ENCODE data around the gene TBXAS1.
"Not testable (repeated sequence)": the region's sequence is repeated elsewhere in the genome, so short reads cannot be mapped to it uniquely, and the experiment has no call there.

TBXAS1 gene

DNA sequence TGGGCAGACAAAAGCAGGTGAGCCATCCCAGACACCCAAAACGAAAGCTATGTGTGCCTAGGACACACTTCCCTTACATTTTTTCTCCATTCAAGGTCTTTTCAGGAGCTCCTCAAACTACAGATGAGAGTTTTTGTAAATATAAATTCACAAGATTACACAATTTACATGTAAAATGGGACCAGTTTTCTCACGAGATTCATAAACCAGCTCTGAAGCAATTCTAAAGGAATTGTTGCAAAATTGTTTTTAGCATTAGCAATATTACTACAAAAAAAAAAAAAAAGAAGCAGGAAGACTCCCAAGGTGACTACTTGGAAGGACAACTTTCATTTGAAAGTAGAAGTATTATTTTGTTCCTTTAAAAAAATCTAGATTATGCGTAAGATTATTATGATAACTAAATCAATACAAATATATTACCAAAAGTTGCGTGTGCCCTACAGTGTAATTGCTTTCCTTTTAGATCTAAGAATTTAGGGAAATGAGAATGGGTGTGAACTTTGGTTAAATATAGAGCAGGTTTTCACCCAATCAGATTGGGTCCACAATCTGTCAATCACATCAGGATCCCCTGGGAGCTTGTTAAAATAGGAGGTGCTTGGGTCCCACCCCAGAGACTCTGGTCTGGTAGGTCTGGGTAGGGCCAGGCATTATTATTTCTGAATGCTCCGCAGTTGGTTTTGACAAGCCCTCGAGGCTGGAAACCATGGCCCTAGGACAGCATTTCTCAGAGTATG, 72.2 kb downstream of the TBXAS1 start:
- Mint-ChIP-seq H3K4me1 (peaks cover 35% of the 10 kb centered on the region), H3K36me3 (peaks cover 11% of the 10 kb centered on the region), H3K4me3 (no peak overlapping the region), H3K9me3 (peaks cover 6% of the 10 kb centered on the region), H3K27me3 (no peaks in the 10 kb centered on the region), H3K27ac (no peak overlapping the region)
- ATAC-seq = peak; percentile 83

DNA sequence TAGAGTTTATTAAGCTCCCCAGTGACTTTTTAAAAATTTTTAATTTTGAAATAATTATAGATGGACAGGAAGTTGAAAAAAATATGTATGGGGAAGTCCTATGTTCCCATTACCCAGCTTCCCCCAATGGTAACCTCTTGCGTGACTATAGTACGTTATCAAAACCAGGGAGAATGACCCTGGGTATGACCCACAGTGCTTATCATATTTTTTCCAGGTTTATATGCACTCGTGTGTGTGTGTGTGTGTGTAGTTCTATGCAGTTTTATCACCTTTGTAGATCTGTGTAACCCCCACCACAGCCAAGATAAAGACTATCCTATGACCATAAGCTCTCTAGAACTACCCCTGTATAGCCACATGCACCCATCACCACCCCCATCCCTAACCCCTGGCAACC, 72.8 kb downstream of the TBXAS1 start:
- Mint-ChIP-seq H3K9me3 (peaks cover 6% of the 10 kb centered on the region), H3K4me3 (no peak overlapping the region), H3K36me3 (peaks cover 9% of the 10 kb centered on the region), H3K4me1 (peaks cover 33% of the 10 kb centered on the region), H3K27me3 (no peaks in the 10 kb centered on the region), H3K27ac (peak overlapping the region; percentile 27)
- ATAC-seq = no peak

DNA sequence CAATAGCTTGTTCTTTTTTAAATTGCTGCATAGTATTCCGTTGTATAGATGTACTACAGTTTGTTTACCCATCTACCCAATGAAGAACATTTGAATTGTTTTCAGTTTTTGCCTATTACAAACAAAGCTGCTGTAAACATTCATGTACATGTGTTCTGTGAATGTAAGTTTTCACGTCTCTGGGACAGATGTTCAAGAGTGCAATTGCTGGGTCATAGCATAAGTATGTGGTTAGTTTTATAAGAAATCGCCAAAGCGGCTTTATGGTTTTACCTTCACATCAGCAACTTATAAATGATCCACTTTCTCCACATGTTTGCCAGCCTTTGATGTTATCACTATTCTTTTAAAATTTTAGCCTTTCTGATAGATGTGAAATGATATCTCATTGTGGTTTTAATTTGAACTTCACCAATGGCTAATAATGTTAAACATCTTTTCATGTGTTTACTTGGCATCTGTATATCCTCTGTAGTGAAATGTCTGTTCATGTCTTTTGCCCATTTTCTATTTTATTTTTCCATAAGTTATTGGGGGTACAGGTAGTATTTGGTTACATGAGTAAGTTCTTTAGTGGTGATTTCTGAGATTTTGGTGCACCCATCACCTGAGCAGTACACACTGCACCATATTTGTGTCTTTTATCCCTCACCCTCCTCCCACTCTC, 73.5 kb downstream of the TBXAS1 start:
- ATAC-seq = no peak
- Mint-ChIP-seq H3K27me3 (no peaks in the 10 kb centered on the region), H3K27ac (peak overlapping the region; percentile 27), H3K9me3 (peaks cover 6% of the 10 kb centered on the region), H3K4me1 (peaks cover 29% of the 10 kb centered on the region), H3K4me3 (no peak overlapping the region), H3K36me3 (peaks cover 6% of the 10 kb centered on the region)

DNA sequence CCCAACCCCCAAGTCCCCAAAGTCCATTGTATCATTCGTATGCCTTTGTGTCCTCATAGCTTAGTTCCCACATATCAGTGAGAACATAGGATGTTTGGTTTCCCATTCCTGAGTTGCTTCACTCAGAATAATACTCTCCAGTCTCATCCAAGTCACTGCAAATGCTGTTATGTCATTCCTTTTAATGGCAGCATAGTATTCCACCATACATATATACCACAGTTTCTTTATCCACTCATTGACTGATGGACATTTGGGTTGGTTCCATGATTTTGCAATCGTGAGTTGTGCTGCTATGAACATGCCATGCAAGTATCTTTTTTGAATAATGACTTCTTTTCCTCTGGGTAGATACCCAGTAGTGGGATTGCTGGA, 74.0 kb downstream of the TBXAS1 start:
- not testable (repeated sequence) for H3K4me3 Mint-ChIP-seq, H3K27me3 Mint-ChIP-seq
- peaks cover 34% of the 10 kb centered on the region for H3K4me1 Mint-ChIP-seq

DNA sequence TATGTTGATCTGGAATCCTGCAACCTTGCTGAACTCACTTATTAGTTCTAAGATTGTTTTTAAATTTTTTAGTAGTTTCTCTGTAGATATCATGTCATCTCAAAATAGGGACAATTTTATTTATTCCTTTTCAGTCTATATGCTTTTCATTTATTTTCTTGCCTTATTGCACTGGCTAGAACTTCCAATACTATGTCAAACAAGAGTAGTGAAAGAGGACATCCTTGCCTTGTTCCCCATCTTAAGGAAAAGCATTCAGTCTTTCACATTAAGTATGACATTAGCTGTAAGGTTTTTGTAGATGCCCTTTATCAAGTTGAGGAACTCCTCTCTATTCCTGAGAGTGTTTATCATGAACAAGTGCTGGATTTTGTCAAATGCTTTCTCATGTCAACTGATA, 77.8 kb downstream of the TBXAS1 start:
- Mint-ChIP-seq H3K4me3 (no peak overlapping the region), H3K27me3 (no peaks in the 10 kb centered on the region), H3K36me3 (peaks cover 15% of the 10 kb centered on the region), H3K4me1 (peaks cover 40% of the 10 kb centered on the region), H3K27ac (no peak overlapping the region), H3K9me3 (peaks cover 9% of the 10 kb centered on the region)
- no peak for ATAC-seq

More for the DNA sequence above, 74.0 kb downstream of the TBXAS1 start:
- not testable (repeated sequence) for H3K27ac Mint-ChIP-seq, H3K9me3 Mint-ChIP-seq, ATAC-seq, H3K36me3 Mint-ChIP-seq

DNA sequence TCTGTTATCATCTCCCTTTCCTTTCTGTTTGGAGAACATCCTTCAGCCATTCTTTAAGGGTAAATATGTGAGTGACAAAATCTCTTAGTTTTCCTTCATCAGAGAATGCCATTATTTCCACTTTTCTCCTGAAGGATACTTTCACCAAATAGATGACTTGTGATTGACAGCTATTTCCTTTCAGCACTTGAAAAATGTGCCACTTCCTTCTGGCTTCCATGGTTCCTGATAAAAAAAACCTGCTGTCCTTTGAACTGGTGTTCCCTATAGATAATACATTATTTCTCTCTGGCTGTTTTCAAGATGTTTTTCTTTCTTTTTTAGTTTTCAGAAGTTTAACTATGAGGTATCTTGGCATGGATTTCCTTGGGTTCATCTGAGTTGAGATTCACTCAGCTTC, 79.7 kb downstream of the TBXAS1 start:
- Mint-ChIP-seq H3K36me3 (peaks cover 10% of the 10 kb centered on the region), H3K27ac (peak overlapping the region; percentile 17), H3K4me3 (no peak overlapping the region), H3K9me3 (peaks cover 6% of the 10 kb centered on the region), H3K27me3 (no peaks in the 10 kb centered on the region), H3K4me1 (peaks cover 35% of the 10 kb centered on the region)
- ATAC-seq = no peak

DNA sequence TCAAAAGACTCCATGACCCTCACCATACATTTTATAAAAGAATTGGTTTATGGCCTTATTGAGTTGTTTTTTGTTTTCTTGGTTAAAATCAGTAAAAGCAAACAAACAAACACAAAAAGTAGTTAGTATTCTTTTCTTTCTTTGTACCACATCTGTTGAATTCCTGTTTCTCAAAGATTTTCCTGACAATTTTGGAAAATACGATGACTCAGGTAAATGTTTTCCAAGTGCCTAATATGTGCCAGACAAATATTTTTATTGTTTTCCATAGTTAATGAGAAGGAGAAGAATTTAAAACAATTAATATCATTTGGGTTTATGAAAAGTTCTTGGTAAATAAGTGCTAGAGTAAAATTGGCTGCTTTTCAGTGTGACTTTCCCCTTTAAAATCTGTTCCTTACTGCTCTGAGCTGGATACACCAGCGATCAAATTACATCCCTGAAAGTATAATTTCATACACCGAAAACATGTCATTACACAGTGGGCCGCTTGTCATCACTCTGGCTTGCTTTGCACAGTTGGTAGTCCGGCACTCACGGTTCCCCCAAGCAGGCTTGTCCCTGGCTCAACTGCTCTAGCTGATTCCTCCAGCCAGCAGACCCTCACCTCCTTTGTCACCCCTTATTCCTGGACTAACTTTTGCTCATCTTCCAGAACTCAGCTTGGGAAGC, 80.5 kb downstream of the TBXAS1 start:
- Mint-ChIP-seq H3K4me3 (no peak overlapping the region), H3K9me3 (peaks cover 6% of the 10 kb centered on the region), H3K4me1 (peaks cover 34% of the 10 kb centered on the region), H3K27me3 (no peaks in the 10 kb centered on the region), H3K27ac (no peak overlapping the region), H3K36me3 (peaks cover 12% of the 10 kb centered on the region)
- no peak for ATAC-seq

DNA sequence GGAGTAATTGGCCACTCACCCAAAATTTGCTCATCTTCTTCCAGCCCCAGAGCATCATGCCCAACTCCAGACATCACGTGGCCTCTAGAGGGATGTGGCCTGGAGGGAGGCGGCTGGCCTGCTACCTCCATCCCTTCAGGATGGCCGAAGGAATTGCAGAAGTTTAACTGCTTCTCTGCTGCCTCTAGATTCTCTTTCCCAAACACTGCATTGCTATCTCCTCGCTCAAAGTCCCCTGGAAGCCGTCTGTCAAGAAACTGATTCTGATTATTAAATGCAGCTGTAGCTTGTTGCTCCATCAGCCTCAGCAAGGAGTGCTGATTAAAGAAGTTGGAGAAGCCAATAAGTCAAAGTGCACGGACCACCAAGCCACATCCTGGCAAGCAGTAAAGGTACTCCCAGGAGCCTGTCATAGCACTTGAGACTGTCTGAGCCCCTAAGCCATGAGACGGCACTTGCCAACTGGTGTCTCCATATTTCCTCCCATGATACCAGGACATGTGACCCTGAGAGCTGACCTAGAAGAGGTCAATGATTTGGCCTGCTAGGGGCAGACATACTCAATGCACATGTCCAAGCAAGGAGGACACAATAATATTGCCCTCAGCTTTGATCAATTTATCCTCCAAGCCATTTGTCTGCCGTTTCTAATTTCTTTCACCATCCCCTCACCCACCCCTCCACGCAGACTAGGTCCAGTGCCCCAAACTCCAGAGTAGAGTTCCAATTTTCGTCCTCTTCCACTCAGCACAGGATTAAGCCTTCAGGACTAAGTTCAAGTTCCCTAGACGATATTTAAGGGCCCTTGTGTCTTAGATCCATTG, 84.2 kb downstream of the TBXAS1 start:
- ATAC-seq = no peak
- H3K9me3 Mint-ChIP-seq = no peaks in the 10 kb centered on the region
- no peak overlapping the region for H3K4me3 Mint-ChIP-seq
- H3K27ac Mint-ChIP-seq = peak overlapping the region; percentile 33
- H3K4me1 Mint-ChIP-seq = peaks cover 47% of the 10 kb centered on the region
- H3K36me3 Mint-ChIP-seq = peaks cover 10% of the 10 kb centered on the region
- H3K27me3 Mint-ChIP-seq = no peaks in the 10 kb centered on the region

DNA sequence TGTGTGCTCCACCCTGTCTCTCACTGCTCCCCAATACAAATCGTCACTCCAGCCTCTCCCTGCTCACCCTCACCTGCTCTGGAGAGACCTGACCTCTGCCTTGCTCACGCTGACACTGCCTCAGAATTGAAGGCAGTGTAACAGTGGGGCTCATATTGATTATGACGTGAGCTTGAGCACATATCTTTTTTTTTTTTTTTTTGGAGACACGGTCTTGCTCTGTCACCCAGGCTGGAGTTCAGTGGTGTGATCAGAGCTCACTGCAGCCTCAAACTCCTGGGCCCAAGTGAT, 84.7 kb downstream of the TBXAS1 start:
- no peak for ATAC-seq

DNA sequence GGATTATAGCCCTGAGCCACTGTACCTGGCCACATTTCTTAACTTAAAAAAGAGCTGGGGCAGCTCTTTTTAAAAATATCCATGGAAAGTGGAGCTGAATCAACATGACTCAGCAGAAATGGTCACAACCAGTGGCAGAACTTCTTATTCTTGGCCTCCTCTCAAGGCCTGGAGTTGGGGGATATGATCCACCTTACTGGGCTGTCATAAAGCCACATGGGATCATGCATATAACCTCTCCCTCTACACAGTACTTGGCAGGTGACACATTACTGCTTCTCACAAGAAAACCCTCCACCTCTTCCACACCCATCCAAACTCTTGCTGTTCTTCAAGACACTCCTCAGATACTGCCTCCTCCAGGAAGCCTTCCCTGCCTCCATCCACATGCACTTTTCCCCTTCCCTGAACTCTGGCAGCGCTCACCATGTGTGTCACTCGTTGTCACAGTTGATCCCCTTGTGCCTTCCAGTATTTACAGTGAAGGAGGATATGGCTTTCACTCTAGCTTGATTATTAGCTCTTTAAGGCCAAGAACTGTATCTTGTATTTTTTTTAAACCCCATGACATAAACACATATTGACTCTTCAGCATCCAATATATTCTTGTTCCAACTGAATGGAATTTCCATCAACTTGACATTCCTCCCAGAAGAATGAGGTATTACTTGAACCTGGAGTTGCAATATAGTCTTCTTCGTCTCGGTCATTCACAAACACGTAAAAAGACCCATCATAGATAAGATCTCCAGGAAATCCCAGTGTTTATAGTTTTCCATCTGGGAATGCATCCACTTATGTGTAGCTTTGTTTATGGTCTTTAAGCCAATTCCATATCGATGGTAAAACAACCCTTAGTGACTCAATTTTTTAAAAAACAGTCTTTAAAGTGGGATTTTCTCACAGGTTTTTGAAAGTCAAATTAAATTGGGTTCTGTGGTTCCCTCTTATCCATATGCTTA, 85.5 kb downstream of the TBXAS1 start:
- Mint-ChIP-seq H3K4me3 (no peak overlapping the region), H3K27me3 (no peaks in the 10 kb centered on the region), H3K4me1 (peaks cover 43% of the 10 kb centered on the region), H3K9me3 (no peaks in the 10 kb centered on the region), H3K36me3 (peaks cover 9% of the 10 kb centered on the region), H3K27ac (peak overlapping the region; percentile 33)
- ATAC-seq = no peak

More for the DNA sequence above, 84.7 kb downstream of the TBXAS1 start:
- H3K9me3 Mint-ChIP-seq = no peaks in the 10 kb centered on the region
- H3K4me1 Mint-ChIP-seq = peaks cover 47% of the 10 kb centered on the region
- H3K27me3 Mint-ChIP-seq = no peaks in the 10 kb centered on the region
- peak overlapping the region; percentile 33 for H3K27ac Mint-ChIP-seq
- no peak overlapping the region for H3K4me3 Mint-ChIP-seq
- H3K36me3 Mint-ChIP-seq = peaks cover 10% of the 10 kb centered on the region

DNA sequence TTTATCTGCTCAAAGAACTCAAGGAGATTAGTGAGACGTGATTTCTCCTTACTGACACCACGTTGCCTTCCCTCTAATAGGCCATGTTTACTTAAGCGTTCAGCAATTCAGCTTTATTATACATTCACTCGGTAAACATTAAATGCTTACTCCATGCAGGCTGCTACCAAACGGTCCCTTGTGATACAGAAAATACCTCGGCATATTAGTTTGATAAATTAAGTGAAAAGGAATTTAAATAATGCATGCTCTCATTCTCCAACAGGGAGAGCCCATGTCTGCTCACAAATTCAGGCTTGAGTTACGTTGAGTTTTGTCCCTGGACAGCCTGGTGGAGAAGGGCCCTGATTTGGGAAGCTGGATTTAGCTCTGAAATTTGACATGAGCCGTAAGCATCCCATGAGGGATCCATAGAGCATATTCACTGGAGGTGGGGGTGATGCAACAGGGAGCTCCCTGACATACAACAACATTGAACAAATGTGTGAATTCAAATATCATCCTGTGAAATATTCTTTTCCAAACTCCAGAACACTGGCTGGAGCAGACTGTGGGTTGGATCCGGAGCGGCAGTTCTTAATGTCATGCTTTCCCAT, 86.3 kb downstream of the TBXAS1 start:
- Mint-ChIP-seq H3K36me3 (peaks cover 6% of the 10 kb centered on the region), H3K27ac (peak overlapping the region; percentile 80), H3K4me1 (peaks cover 37% of the 10 kb centered on the region), H3K9me3 (no peaks in the 10 kb centered on the region), H3K4me3 (no peak overlapping the region), H3K27me3 (no peaks in the 10 kb centered on the region)
- ATAC-seq = no peak

DNA sequence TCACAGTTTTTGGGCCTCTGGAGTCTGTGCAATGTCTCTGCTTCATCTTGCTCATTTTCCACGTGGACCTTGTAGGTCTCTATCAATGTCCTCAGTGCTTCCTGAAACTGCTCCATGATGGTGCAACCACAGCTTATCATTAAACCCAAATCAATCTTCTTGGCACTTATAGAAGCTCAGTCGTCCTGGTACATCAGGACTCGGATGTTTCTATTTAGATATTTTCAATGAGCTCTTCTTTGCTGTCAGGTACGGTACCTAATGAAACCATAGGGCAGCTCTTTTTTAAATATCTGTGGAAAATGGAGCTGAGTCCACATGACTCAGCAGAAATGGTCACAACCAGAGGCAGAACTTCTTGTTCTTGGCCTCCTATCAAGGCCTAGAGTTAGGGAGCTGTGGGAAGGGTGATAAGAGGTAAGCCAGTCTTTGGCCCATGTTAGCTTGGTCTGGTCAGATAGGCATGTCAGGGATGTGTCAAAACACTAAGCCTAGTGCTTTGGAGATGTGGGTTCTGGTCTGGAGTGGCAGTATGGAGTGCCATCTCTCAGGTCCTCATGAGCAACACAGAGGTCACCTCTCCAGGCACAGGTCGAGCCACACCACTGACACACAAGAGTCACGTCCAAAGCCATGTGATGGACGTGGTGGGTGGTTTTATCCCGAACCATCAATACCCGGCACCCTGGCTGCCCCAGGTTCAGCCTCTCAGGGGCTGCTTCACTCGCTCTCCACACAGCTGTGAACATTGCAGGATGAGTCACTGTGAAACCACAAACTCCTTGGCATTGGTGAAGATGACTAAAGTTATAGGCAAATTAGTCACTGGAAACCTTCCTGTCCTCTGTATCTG, 87.0 kb downstream of the TBXAS1 start:
- Mint-ChIP-seq H3K4me3 (peak overlapping the region; percentile 71), H3K9me3 (no peaks in the 10 kb centered on the region), H3K36me3 (peaks cover 6% of the 10 kb centered on the region), H3K27ac (peak overlapping the region; percentile 80), H3K4me1 (peaks cover 37% of the 10 kb centered on the region), H3K27me3 (no peaks in the 10 kb centered on the region)
- ATAC-seq = peak; percentile 94

DNA sequence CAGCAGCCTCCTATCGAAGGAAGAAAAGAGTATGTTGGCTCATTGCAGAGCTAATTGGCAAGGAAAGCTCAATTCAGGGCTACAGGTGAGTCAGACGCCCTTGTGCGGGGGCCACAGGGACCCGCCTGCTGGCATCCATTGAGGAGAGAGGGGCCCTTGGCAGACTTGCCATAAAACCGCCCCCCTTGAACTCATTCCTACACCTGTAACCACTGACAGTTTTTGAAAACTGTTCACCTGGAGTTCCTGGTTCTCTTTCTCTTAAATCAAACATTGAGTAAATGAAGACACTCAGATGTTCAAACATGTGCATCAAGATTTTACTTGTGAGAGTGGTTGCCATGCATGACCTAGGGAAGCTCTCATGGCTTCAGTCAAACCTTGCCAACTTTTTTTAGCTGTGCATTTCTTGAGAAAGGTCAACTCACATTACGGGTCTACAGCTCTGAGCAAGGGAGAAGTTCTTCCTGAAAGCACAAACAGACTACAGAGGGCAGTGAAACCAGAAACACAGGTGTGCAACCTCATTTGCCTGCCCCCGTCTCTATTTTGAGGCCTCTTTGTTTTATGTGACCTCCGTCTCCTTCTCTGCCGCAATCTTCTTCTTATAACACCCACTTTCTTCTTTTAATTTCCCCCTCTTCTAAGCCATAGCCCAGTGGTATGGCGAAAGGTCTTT, 87.8 kb downstream of the TBXAS1 start:
- Mint-ChIP-seq H3K27me3 (no peaks in the 10 kb centered on the region), H3K9me3 (no peaks in the 10 kb centered on the region), H3K4me3 (peak overlapping the region; percentile 71), H3K27ac (peak overlapping the region; percentile 80), H3K36me3 (peaks cover 6% of the 10 kb centered on the region), H3K4me1 (peaks cover 37% of the 10 kb centered on the region)
- ATAC-seq = peak; percentile 90
